Ovary (tissue), 1 donor: ENCODE data around the gene UGT1A7.

Experiments used
- EP300 ChIP-seq: sonication (generic); formaldehyde crosslinking; IDR thresholded peaks from one replicate; pipeline ENCODE4 v1.6.1; 2017; ENCODE audit warnings: antibody characterized with exemption
- POLR2A ChIP-seq: fragments of 450-650 bp; IDR thresholded peaks from one replicate; pipeline ENCODE4 v1.6.1; 2017; ENCODE audit warnings: antibody characterized with exemption, mild to moderate bottlenecking, moderate library complexity

DNA sequence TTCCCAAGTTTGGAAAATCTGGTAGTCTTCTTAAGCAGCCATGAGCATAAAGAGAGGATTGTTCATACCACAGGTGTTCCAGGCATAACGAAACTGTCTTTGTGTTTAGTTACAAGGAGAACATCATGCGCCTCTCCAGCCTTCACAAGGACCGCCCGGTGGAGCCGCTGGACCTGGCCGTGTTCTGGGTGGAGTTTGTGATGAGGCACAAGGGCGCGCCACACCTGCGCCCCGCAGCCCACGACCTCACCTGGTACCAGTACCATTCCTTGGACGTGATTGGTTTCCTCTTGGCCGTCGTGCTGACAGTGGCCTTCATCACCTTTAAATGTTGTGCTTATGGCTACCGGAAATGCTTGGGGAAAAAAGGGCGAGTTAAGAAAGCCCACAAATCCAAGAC, 90.5 kb downstream of the UGT1A7 start:
- no peak for TF ChIP-seq POLR2A
- TF ChIP-seq EP300: no peak
